HS-27A (cell line): ENCODE data around the gene TTC38.
"Not testable (repeated sequence)": the region's sequence is repeated elsewhere in the genome, so short reads cannot be mapped to it uniquely, and the experiment has no call there.

Source experiments
- DNase-seq: peaks from one replicate; pipeline ENCODE4 v3.0.0-alpha.2; 2012; ENCODE audit warnings: low read depth, missing footprints

Gene TTC38

GRCh38 chr22:46296257-46297150 is 28.7 kb downstream of the TTC38 start, which contains the start of gene GTSE1:
Gene GTSE1, plus strand, starts transcription at chr22:46296870. Its CDS starts 531 bp downstream, at chr22:46297401.
- DNase-seq, result peak; percentile 92

GRCh38 chr22:46297151-46297812 is 29.5 kb downstream of the TTC38 start:
- DNase-seq, result no peak

GRCh38 chr22:46299101-46299500 is 31.3 kb downstream of the TTC38 start:
- DNase-seq, result no peak

- DNase-seq, result no peak
Measured at GRCh38 chr22:46300491-46300890, 32.7 kb downstream of the TTC38 start.

- DNase-seq, result no peak
Measured at GRCh38 chr22:46303347-46303965, 35.6 kb downstream of the TTC38 start.

GRCh38 chr22:46308283-46308988 is 40.6 kb downstream of the TTC38 start:
- DNase-seq, result no peak

GRCh38 chr22:46309526-46310085 is 41.8 kb downstream of the TTC38 start:
- DNase-seq, result no peak

GRCh38 chr22:46312056-46312455 is 44.2 kb downstream of the TTC38 start:
- no peak for DNase-seq

GRCh38 chr22:46312848-46313247 is 45.0 kb downstream of the TTC38 start:
- DNase-seq, result not testable (repeated sequence)

GRCh38 chr22:46315976-46316375 is 48.2 kb downstream of the TTC38 start:
- no peak for DNase-seq

GRCh38 chr22:46317646-46318045 is 49.8 kb downstream of the TTC38 start:
- DNase-seq, result no peak

GRCh38 chr22:46318576-46318975 is 50.8 kb downstream of the TTC38 start:
- DNase-seq, result no peak

GRCh38 chr22:46319319-46319718 is 51.5 kb downstream of the TTC38 start:
- no peak for DNase-seq

- no peak for DNase-seq
Measured at GRCh38 chr22:46320166-46320710, 52.4 kb downstream of the TTC38 start.

GRCh38 chr22:46320716-46321386 is 53.0 kb downstream of the TTC38 start:
- DNase-seq, result no peak

- no peak for DNase-seq
Measured at GRCh38 chr22:46322711-46323110, 54.9 kb downstream of the TTC38 start.

- DNase-seq, result no peak
Measured at GRCh38 chr22:46323162-46323561, 55.4 kb downstream of the TTC38 start.

- DNase-seq, result no peak
Measured at GRCh38 chr22:46326066-46326680, 58.4 kb downstream of the TTC38 start.

- no peak for DNase-seq
Measured at GRCh38 chr22:46327691-46328465, 60.1 kb downstream of the TTC38 start.

- no peak for DNase-seq
Measured at GRCh38 chr22:46328797-46329196, 61.0 kb downstream of the TTC38 start.
